Measurements from ENCODE around the gene NT5C.

DNA sequence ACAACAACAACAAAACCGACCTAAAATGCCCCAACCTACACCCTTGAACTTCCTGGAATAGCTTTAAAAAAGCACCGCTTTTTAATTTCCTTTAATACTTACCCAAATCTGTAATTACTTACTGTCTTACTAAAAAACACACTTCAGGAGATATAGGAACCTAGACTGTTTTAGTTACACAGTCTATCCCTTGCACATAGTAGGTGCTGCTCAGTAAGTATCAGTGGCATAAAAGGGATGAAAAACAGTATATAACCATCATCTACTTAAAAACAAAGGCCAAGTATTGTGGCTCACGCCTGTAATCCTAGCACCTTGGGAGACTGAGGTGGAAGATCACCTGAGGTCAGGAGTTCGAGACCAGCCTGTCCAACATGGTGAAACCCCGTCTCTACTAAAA is 45.1 kb upstream of the NT5C start:
- TF ChIP-seq, protein P1, sequence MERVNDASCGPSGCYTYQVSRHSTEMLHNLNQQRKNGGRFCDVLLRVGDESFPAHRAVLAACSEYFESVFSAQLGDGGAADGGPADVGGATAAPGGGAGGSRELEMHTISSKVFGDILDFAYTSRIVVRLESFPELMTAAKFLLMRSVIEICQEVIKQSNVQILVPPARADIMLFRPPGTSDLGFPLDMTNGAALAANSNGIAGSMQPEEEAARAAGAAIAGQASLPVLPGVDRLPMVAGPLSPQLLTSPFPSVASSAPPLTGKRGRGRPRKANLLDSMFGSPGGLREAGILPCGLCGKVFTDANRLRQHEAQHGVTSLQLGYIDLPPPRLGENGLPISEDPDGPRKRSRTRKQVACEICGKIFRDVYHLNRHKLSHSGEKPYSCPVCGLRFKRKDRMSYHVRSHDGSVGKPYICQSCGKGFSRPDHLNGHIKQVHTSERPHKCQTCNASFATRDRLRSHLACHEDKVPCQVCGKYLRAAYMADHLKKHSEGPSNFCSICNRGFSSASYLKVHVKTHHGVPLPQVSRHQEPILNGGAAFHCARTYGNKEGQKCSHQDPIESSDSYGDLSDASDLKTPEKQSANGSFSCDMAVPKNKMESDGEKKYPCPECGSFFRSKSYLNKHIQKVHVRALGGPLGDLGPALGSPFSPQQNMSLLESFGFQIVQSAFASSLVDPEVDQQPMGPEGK (tag by site-specific recombination; IDR thresholded peaks at IDR 0.05) = no peak
- TF ChIP-seq KLF16 (tag by site-specific recombination; IDR thresholded peaks at IDR 0.05) (no peak), ZNF830 (tag by site-specific recombination; IDR thresholded peaks at IDR 0.05; ENCODE audit: low read depth) (no peak), ZBTB1 (tag by site-specific recombination; IDR thresholded peaks at IDR 0.05) (no peak), BCL11A (tag by site-specific recombination; IDR thresholded peaks at IDR 0.05; ENCODE audit: low read depth) (no peak)
- TF ChIP-seq, protein P2, sequence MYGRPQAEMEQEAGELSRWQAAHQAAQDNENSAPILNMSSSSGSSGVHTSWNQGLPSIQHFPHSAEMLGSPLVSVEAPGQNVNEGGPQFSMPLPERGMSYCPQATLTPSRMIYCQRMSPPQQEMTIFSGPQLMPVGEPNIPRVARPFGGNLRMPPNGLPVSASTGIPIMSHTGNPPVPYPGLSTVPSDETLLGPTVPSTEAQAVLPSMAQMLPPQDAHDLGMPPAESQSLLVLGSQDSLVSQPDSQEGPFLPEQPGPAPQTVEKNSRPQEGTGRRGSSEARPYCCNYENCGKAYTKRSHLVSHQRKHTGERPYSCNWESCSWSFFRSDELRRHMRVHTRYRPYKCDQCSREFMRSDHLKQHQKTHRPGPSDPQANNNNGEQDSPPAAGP (tag by site-specific recombination; IDR thresholded peaks at IDR 0.05) = no peak
- TF ChIP-seq, protein P3, sequence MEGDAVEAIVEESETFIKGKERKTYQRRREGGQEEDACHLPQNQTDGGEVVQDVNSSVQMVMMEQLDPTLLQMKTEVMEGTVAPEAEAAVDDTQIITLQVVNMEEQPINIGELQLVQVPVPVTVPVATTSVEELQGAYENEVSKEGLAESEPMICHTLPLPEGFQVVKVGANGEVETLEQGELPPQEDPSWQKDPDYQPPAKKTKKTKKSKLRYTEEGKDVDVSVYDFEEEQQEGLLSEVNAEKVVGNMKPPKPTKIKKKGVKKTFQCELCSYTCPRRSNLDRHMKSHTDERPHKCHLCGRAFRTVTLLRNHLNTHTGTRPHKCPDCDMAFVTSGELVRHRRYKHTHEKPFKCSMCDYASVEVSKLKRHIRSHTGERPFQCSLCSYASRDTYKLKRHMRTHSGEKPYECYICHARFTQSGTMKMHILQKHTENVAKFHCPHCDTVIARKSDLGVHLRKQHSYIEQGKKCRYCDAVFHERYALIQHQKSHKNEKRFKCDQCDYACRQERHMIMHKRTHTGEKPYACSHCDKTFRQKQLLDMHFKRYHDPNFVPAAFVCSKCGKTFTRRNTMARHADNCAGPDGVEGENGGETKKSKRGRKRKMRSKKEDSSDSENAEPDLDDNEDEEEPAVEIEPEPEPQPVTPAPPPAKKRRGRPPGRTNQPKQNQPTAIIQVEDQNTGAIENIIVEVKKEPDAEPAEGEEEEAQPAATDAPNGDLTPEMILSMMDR (tag by site-specific recombination; IDR thresholded peaks at IDR 0.05) = no peak

Measured in HEK293 (cell line).